Mesenchymal stem cell (in vitro differentiated cells and primary cell): ENCODE results near the gene APBA1.

Source experiments
- DNase-seq: peaks from one replicate; pipeline ENCODE4 v3.0.0-alpha.2; 2013
- H2AFZ ChIP-seq: one replicate; pipeline ENCODE4 v1.6.1; 2013; ENCODE audit warnings: low read depth, mild to moderate bottlenecking, control low read depth, inconsistent platforms, low read length, moderate library complexity
- H2AK5ac ChIP-seq: 2 replicates; pipeline ENCODE4 v1.6.1; 2013; ENCODE audit warnings: low read length, moderate library complexity, mild to moderate bottlenecking, inconsistent platforms; ENCODE audit not compliant: severe bottlenecking
- H2BK120ac ChIP-seq: one replicate; pipeline ENCODE4 v1.6.1; 2013; ENCODE audit warnings: low read depth, mild to moderate bottlenecking, inconsistent platforms, low read length, moderate library complexity
- H2BK12ac ChIP-seq, 2 experiments: one replicate each; pipeline ENCODE4 v1.6.1; 2013; ENCODE audit warnings: inconsistent platforms in 2 of 2, low read length in 2 of 2, mild to moderate bottlenecking in 2 of 2, moderate library complexity in 2 of 2, control low read depth in 1 of 2
- H2BK15ac ChIP-seq: one replicate; pipeline ENCODE4 v1.6.1; 2013; ENCODE audit warnings: mild to moderate bottlenecking, low read depth, inconsistent platforms; ENCODE audit not compliant: poor library complexity, severe bottlenecking
- H2BK5ac ChIP-seq: 2 replicates; pipeline ENCODE4 v1.6.1; 2013; ENCODE audit warnings: low read depth, mild to moderate bottlenecking, low read length, control low read depth, inconsistent platforms; ENCODE audit not compliant: poor library complexity, severe bottlenecking
- H3K14ac ChIP-seq, 2 experiments: one replicate each; pipeline ENCODE4 v1.6.1; 2013; ENCODE audit warnings: inconsistent platforms in 2 of 2, low read length in 2 of 2, control low read depth in 1 of 2, mild to moderate bottlenecking in 1 of 2, moderate library complexity in 1 of 2
- H3K18ac ChIP-seq, 2 experiments: one replicate each; pipeline ENCODE4 v1.6.1; 2013; ENCODE audit warnings: inconsistent platforms in 2 of 2, low read length in 2 of 2, control low read depth in 1 of 2, low read depth in 1 of 2, mild to moderate bottlenecking in 1 of 2
- H3K23ac ChIP-seq, 2 experiments: one replicate each; pipeline ENCODE4 v1.6.1; 2013; ENCODE audit warnings: inconsistent platforms in 2 of 2, low read length in 2 of 2, mild to moderate bottlenecking in 2 of 2, moderate library complexity in 2 of 2, control low read depth in 1 of 2
- H3K27ac ChIP-seq: 2 replicates; pipeline ENCODE4 v1.5.1; 2013; ENCODE audit warnings: mild to moderate bottlenecking, moderate library complexity, low read length, control low read depth, inconsistent platforms; ENCODE audit not compliant: poor library complexity, severe bottlenecking
- H3K27me3 ChIP-seq, 2 experiments: 2 replicates each; pipeline versions ENCODE4 v1.6.1 to v1.7.0; 2013; ENCODE audit warnings: low read length in 2 of 2, mild to moderate bottlenecking in 2 of 2, moderate library complexity in 2 of 2, control low read depth in 1 of 2, inconsistent platforms in 1 of 2; ENCODE audit not compliant: control insufficient read depth in 1 of 2, insufficient read depth in 1 of 2
- H3K36me3 ChIP-seq, 2 experiments: 2 replicates each; pipeline versions ENCODE4 v1.6.1 to v1.7.0; 2013; ENCODE audit warnings: low read length in 2 of 2, control low read depth in 1 of 2, inconsistent platforms in 1 of 2, low read depth in 1 of 2, mild to moderate bottlenecking in 1 of 2; ENCODE audit not compliant: insufficient read depth in 2 of 2, control insufficient read depth in 1 of 2
- H3K4ac ChIP-seq, 2 experiments: one replicate each; pipeline ENCODE4 v1.6.1; 2013; ENCODE audit warnings: inconsistent platforms in 2 of 2, low read length in 2 of 2, mild to moderate bottlenecking in 2 of 2, moderate library complexity in 2 of 2, control low read depth in 1 of 2, low read depth in 1 of 2
- H3K4me1 ChIP-seq: 2 replicates; pipeline ENCODE4 v1.6.1; 2013; ENCODE audit warnings: low read depth, low read length, control low read depth; ENCODE audit not compliant: control insufficient read depth, insufficient read depth
- H3K4me2 ChIP-seq: 2 replicates; pipeline ENCODE4 v1.6.1; 2013; ENCODE audit warnings: low read length, mild to moderate bottlenecking, inconsistent platforms; ENCODE audit not compliant: poor library complexity, severe bottlenecking
- H3K4me3 ChIP-seq, 2 experiments: 2 replicates each; pipeline versions ENCODE4 v1.5.1 to v1.7.0; 2013; ENCODE audit warnings: low read length in 2 of 2, mild to moderate bottlenecking in 2 of 2, control low read depth in 1 of 2, low read depth in 1 of 2; ENCODE audit not compliant: insufficient read depth in 1 of 2
- H3K79me1 ChIP-seq: replicated peaks from 2 replicates; pipeline ENCODE4 v1.6.1; 2013; ENCODE audit warnings: mild to moderate bottlenecking, control low read depth, low read length, inconsistent platforms; ENCODE audit not compliant: poor library complexity, severe bottlenecking
- H3K9ac ChIP-seq: 2 replicates; pipeline ENCODE4 v1.7.0; 2013; ENCODE audit warnings: mild to moderate bottlenecking, low read length, moderate library complexity
- H3K9me3 ChIP-seq: 2 replicates; pipeline ENCODE4 v1.7.0; 2013; ENCODE audit warnings: mild to moderate bottlenecking, low read length; ENCODE audit not compliant: control insufficient read depth
- H4K8ac ChIP-seq: one replicate; pipeline ENCODE4 v1.6.1; 2013; ENCODE audit warnings: inconsistent platforms, mild to moderate bottlenecking, low read length, moderate library complexity
- H4K91ac ChIP-seq: one replicate; pipeline ENCODE4 v1.6.1; 2013; ENCODE audit warnings: mild to moderate bottlenecking, low read length, inconsistent platforms
- WGBS: methylation state at CpG from one replicate; pipeline ENCODE4 v1.1.7; 2013; ENCODE audit warnings: mixed read lengths; 5-methylcytosine and 5-hydroxymethylcytosine counted together

Gene APBA1

DNA sequence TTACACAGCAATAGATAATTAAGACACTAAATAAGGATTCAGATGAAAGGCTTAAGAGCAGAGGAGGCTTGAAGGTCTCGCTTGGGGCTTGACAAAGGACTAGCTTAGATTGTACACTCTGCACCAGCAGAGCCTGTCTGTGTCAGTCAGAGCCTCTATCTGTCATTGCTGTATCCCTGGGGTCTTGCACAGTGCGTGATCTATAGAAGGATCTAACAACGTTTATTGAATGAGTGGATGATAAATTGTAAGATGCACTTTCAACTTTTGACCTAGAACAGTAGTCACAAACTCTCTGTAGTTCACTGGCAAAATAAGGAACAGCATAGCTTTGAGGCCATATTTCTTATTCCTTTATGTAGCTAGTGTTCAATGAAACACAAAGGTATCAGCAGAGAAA, 173.7 kb downstream of the APBA1 start:
- Histone ChIP-seq H3K4me3 (no peak overlapping the region), H3K9me3 (no peaks in the 10 kb centered on the region), H3K4me2 (no peak overlapping the region), H3K27me3 (no peaks in the 10 kb centered on the region), H2BK120ac (no peak overlapping the region), H2BK12ac (no peak overlapping the region), H2BK15ac (no peak overlapping the region), H3K27ac (no peak overlapping the region), H3K4me1 (peaks cover 5% of the 10 kb centered on the region), H4K91ac (no peak overlapping the region), H3K23ac (no peak overlapping the region), H4K8ac (no peak overlapping the region), H3K4ac (no peak overlapping the region), H3K79me1 (no peaks in the 10 kb centered on the region), H2AK5ac (no peak overlapping the region), H3K14ac (no peak overlapping the region), H2BK5ac (no peak overlapping the region), H3K18ac (no peak overlapping the region), H3K36me3 (no peaks in the 10 kb centered on the region), H2AFZ (no peak overlapping the region), H3K9ac (no peak overlapping the region)
- WGBS = 82% methylated on average over 3 of the region's 3 CpGs
- no peak for DNase-seq

- WGBS = 86% methylated on average over 3 of the region's 4 CpGs
- Histone ChIP-seq H2BK15ac (no peak overlapping the region), H2AK5ac (no peak overlapping the region), H3K18ac (no peak overlapping the region), H3K79me1 (no peaks in the 10 kb centered on the region), H3K4me3 (no peak overlapping the region), H2BK5ac (no peak overlapping the region), H3K27ac (no peak overlapping the region), H2BK120ac (no peak overlapping the region), H2AFZ (no peak overlapping the region), H4K8ac (no peak overlapping the region), H2BK12ac (no peak overlapping the region), H3K9ac (no peak overlapping the region), H3K23ac (no peak overlapping the region), H3K14ac (no peak overlapping the region), H3K4me2 (no peak overlapping the region), H3K4me1 (peaks cover 5% of the 10 kb centered on the region), H3K36me3 (no peaks in the 10 kb centered on the region), H3K9me3 (no peaks in the 10 kb centered on the region), H4K91ac (no peak overlapping the region), H3K27me3 (no peaks in the 10 kb centered on the region), H3K4ac (no peak overlapping the region)
- DNase-seq = no peak
Measured at GRCh38 chr9:69497816-69498215, 174.4 kb downstream of the APBA1 start.

- Histone ChIP-seq H3K4ac (no peak overlapping the region), H4K8ac (no peak overlapping the region), H3K4me1 (peaks cover 5% of the 10 kb centered on the region), H2BK120ac (no peak overlapping the region), H3K9me3 (no peaks in the 10 kb centered on the region), H2BK12ac (no peak overlapping the region), H4K91ac (no peak overlapping the region), H3K23ac (no peak overlapping the region), H3K4me2 (no peak overlapping the region), H3K9ac (no peak overlapping the region), H3K27me3 (no peaks in the 10 kb centered on the region), H2BK15ac (no peak overlapping the region), H2AK5ac (no peak overlapping the region), H2AFZ (no peak overlapping the region), H3K18ac (no peak overlapping the region), H2BK5ac (no peak overlapping the region), H3K79me1 (no peaks in the 10 kb centered on the region), H3K27ac (no peak overlapping the region), H3K4me3 (no peak overlapping the region), H3K14ac (no peak overlapping the region), H3K36me3 (no peaks in the 10 kb centered on the region)
- 94% methylated on average over 4 of the region's 4 CpGs for WGBS
- DNase-seq = no peak
Measured at GRCh38 chr9:69496846-69497450, 175.2 kb downstream of the APBA1 start.

- WGBS = 69% methylated on average over 9 of the region's 10 CpGs
- H3K4me1 ChIP-seq = peaks cover 5% of the 10 kb centered on the region
- no peak overlapping the region for H2AK5ac ChIP-seq
- no peak overlapping the region for H4K8ac ChIP-seq
- no peaks in the 10 kb centered on the region for H3K36me3 ChIP-seq
- no peak overlapping the region for H3K4me3 ChIP-seq
- H2BK120ac ChIP-seq = no peak overlapping the region
- no peaks in the 10 kb centered on the region for H3K79me1 ChIP-seq
- H2BK12ac ChIP-seq = no peak overlapping the region
- H4K91ac ChIP-seq = no peak overlapping the region
- H3K27ac ChIP-seq = no peak overlapping the region
- H3K27me3 ChIP-seq = no peaks in the 10 kb centered on the region
- no peak for DNase-seq
- no peak overlapping the region for H3K23ac ChIP-seq
- no peak overlapping the region for H3K18ac ChIP-seq
- no peak overlapping the region for H3K4ac ChIP-seq
- no peak overlapping the region for H3K14ac ChIP-seq
- H2AFZ ChIP-seq = no peak overlapping the region
- no peaks in the 10 kb centered on the region for H3K9me3 ChIP-seq
- no peak overlapping the region for H3K9ac ChIP-seq
- H2BK15ac ChIP-seq = no peak overlapping the region
- no peak overlapping the region for H2BK5ac ChIP-seq
- no peak overlapping the region for H3K4me2 ChIP-seq
Measured at GRCh38 chr9:69495296-69495695, 176.9 kb downstream of the APBA1 start.
